HEK293 (cell line): ENCODE data around the gene PWP1.

Experiments used
- CTCF ChIA-PET: fragments of 350-600 bp; formaldehyde crosslinking; extraction: SDS; loops from one replicate; lab custom pipeline; 2021; ENCODE audit warnings: antibody characterized with exemption; lab: Yijun Ruan, JAX
- POLR2A ChIA-PET: fragments of 300-600 bp; formaldehyde crosslinking; extraction: SDS; loops from one replicate; lab custom pipeline; 2020; ENCODE audit warnings: antibody characterized with exemption, inconsistent platforms; lab: Yijun Ruan, JAX
- H3K27ac ChIP-seq: fragments of 200-500 bp; sonication (Bioruptor generic); 2 replicates; pipeline ENCODE4 v1.5.1; 2014; ENCODE audit warnings: low read depth, low read length, control low read depth, inconsistent platforms; ENCODE audit errors: extremely low read depth
- H3K36me3 ChIP-seq, 2 experiments: fragments of 200-500 bp in 1 of 2; sonication (Bioruptor generic) in 1 of 2; 1 replicate in 1 of 2; 2 replicates in 1 of 2; pipeline ENCODE4 v1.5.1; 2014 to 2017; ENCODE audit warnings: inconsistent platforms in 2 of 2, low read length in 2 of 2; ENCODE audit not compliant: control insufficient read depth in 2 of 2, insufficient read depth in 1 of 2
- H3K4me1 ChIP-seq: fragments of 200-500 bp; sonication (Bioruptor generic); 2 replicates; pipeline ENCODE4 v1.5.1; 2014; ENCODE audit warnings: mild to moderate bottlenecking, low read length, inconsistent platforms; ENCODE audit not compliant: control insufficient read depth, insufficient read depth
- H3K4me3 ChIP-seq: 2 replicates; pipeline ENCODE4 v1.5.1; 2011; ENCODE audit warnings: low read depth, mild to moderate bottlenecking, control low read depth, low read length, moderate library complexity
- H3K9me3 ChIP-seq: fragments of 200-500 bp; sonication (Bioruptor generic); 2 replicates; pipeline ENCODE4 v1.5.1; 2014; ENCODE audit warnings: low read depth, low read length, inconsistent platforms; ENCODE audit not compliant: control insufficient read depth, insufficient read depth
- ATF2 ChIP-seq: fragments of 450-650 bp; formaldehyde crosslinking; IDR thresholded peaks from 2 replicates; pipeline ENCODE4 v1.5.1; 2016; ENCODE audit warnings: missing biosample characterization, missing genetic modification characterization, low read depth
- GLIS1 ChIP-seq: fragments of 450-650 bp; formaldehyde crosslinking; IDR thresholded peaks from 2 replicates; pipeline ENCODE4 v1.5.1; 2016; ENCODE audit warnings: missing biosample characterization, missing genetic modification characterization
- HOXA7 ChIP-seq: sonication (generic); formaldehyde crosslinking; IDR thresholded peaks from 2 replicates; pipeline ENCODE4 v1.8.1; 2022; ENCODE audit warnings: missing genetic modification reagents, borderline replicate concordance
- MZF1 ChIP-seq: fragments of 450-650 bp; formaldehyde crosslinking; IDR thresholded peaks from 2 replicates; pipeline ENCODE4 v1.5.1; 2017; ENCODE audit warnings: missing biosample characterization, missing genetic modification characterization, borderline replicate concordance
- SCRT1 ChIP-seq: fragments of 450-650 bp; formaldehyde crosslinking; IDR thresholded peaks from 2 replicates; pipeline ENCODE4 v1.5.1; 2016; ENCODE audit warnings: missing biosample characterization, missing genetic modification characterization, borderline replicate concordance
- SCRT2 ChIP-seq: fragments of 450-650 bp; formaldehyde crosslinking; IDR thresholded peaks from 2 replicates; pipeline ENCODE4 v1.5.1; 2016; ENCODE audit warnings: missing biosample characterization, missing genetic modification characterization
- YY2 ChIP-seq: fragments of 450-650 bp; formaldehyde crosslinking; IDR thresholded peaks from 2 replicates; pipeline ENCODE4 v1.5.1; 2016; ENCODE audit warnings: missing biosample characterization, missing genetic modification characterization
- ZFP3 ChIP-seq: fragments of 450-650 bp; formaldehyde crosslinking; IDR thresholded peaks from 2 replicates; pipeline ENCODE4 v1.5.1; 2016; ENCODE audit warnings: low read depth, missing biosample characterization, missing genetic modification characterization
- ZNF121 ChIP-seq: fragments of 450-650 bp; formaldehyde crosslinking; IDR thresholded peaks from 2 replicates; pipeline ENCODE4 v1.5.1; 2016; ENCODE audit warnings: missing biosample characterization, missing genetic modification characterization
- ZNF16 ChIP-seq: fragments of 450-650 bp; formaldehyde crosslinking; IDR thresholded peaks from 2 replicates; pipeline ENCODE4 v1.5.1; 2016; ENCODE audit warnings: low read depth, missing biosample characterization, missing genetic modification characterization
- ZNF169 ChIP-seq: fragments of 450-650 bp; formaldehyde crosslinking; IDR thresholded peaks from 2 replicates; pipeline ENCODE4 v1.5.1; 2016; ENCODE audit warnings: missing biosample characterization, missing genetic modification characterization
- ZNF394 ChIP-seq: fragments of 450-650 bp; formaldehyde crosslinking; IDR thresholded peaks from 2 replicates; pipeline ENCODE4 v1.5.1; 2016; ENCODE audit warnings: missing biosample characterization, missing genetic modification characterization, mild to moderate bottlenecking, moderate library complexity, borderline replicate concordance
- ZNF426 ChIP-seq: fragments of 450-650 bp; formaldehyde crosslinking; IDR thresholded peaks from 2 replicates; pipeline ENCODE4 v1.5.1; 2017; ENCODE audit warnings: missing biosample characterization, missing genetic modification characterization, mild to moderate bottlenecking, inconsistent platforms, moderate library complexity
- ZNF433 ChIP-seq: fragments of 450-650 bp; formaldehyde crosslinking; IDR thresholded peaks from 2 replicates; pipeline ENCODE4 v1.5.1; 2016; ENCODE audit warnings: missing biosample characterization, missing genetic modification characterization, low read depth
- ZNF560 ChIP-seq: fragments of 450-650 bp; formaldehyde crosslinking; IDR thresholded peaks from 2 replicates; pipeline ENCODE4 v1.5.1; 2017; ENCODE audit warnings: missing biosample characterization, missing genetic modification characterization, borderline replicate concordance
- ZNF585B ChIP-seq: fragments of 450-650 bp; formaldehyde crosslinking; IDR thresholded peaks from 2 replicates; pipeline ENCODE4 v1.5.1; 2016; ENCODE audit warnings: missing biosample characterization, missing genetic modification characterization
- ZNF624 ChIP-seq: fragments of 450-650 bp; formaldehyde crosslinking; IDR thresholded peaks from 2 replicates; pipeline ENCODE4 v1.5.1; 2017; ENCODE audit warnings: missing biosample characterization, missing genetic modification characterization
- ZNF626 ChIP-seq: fragments of 450-650 bp; sonication (Bioruptor Pico); formaldehyde crosslinking; IDR thresholded peaks from 2 replicates; pipeline ENCODE4 v1.5.1; 2018; ENCODE audit warnings: missing biosample characterization, missing genetic modification characterization, inconsistent platforms
- ZNF768 ChIP-seq: fragments of 450-650 bp; formaldehyde crosslinking; IDR thresholded peaks from 2 replicates; pipeline ENCODE4 v1.5.1; 2018; ENCODE audit warnings: missing biosample characterization, mild to moderate bottlenecking, missing genetic modification characterization
- ZNF843 ChIP-seq: fragments of 450-650 bp; formaldehyde crosslinking; IDR thresholded peaks from 2 replicates; pipeline ENCODE4 v1.5.1; 2016; ENCODE audit warnings: missing biosample characterization, missing genetic modification characterization
- TF ChIP-seq, protein P1 (sequence below): sonication (generic); formaldehyde crosslinking; IDR thresholded peaks from 2 replicates; pipeline ENCODE4 v1.8.1; 2022; ENCODE audit warnings: mild to moderate bottlenecking, moderate library complexity, missing genetic modification reagents

The PWP1 gene

DNA sequence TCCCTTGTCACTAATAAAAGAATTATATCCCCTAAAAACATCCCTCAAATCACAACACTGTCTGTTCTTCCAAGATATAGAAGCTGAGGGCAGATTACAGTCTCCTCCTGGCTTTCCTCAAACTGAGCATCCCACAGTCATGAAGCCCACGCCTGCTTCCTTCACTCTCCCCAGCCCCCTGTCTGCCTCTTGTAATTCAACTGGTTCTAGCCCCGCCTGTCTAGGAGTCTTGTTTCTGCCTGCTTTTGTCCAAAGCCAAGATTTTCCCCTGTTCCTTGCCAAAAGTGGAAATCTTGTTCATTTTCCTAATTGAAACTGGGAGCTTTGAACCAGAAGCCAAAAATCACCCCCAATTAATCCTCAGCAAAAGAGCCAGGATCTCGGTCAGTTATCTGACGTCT, 35.9 kb upstream of the PWP1 start (continued):
- TF ChIP-seq HOXA7 (CRISPR knock-in tag) (no peak), ZNF169 (no peak), ZNF560 (tag by site-specific recombination) (no peak)

GRCh38 chr12:107650977-107651376, 34.6 kb upstream of the PWP1 start:
- Histone ChIP-seq H3K4me1 (peaks cover 6% of the 10 kb centered on the region; the same call in 1 of the 2 replicates), H3K36me3 (no peaks in the 10 kb centered on the region), H3K9me3 (no peaks in the 10 kb centered on the region), H3K4me3 (no peak overlapping the region), H3K27ac (no peak overlapping the region)
- POLR2A ChIA-PET = no interaction called here
- TF ChIP-seq ZNF624 (tag by site-specific recombination) (no peak), ATF2 (0 out of 2 replicates have a peak, but pooled peaks have one; percentile 10), ZNF121 (0 out of 2 replicates have a peak, but pooled peaks have one; percentile 22)
- CTCF ChIA-PET = no interaction called here

DNA sequence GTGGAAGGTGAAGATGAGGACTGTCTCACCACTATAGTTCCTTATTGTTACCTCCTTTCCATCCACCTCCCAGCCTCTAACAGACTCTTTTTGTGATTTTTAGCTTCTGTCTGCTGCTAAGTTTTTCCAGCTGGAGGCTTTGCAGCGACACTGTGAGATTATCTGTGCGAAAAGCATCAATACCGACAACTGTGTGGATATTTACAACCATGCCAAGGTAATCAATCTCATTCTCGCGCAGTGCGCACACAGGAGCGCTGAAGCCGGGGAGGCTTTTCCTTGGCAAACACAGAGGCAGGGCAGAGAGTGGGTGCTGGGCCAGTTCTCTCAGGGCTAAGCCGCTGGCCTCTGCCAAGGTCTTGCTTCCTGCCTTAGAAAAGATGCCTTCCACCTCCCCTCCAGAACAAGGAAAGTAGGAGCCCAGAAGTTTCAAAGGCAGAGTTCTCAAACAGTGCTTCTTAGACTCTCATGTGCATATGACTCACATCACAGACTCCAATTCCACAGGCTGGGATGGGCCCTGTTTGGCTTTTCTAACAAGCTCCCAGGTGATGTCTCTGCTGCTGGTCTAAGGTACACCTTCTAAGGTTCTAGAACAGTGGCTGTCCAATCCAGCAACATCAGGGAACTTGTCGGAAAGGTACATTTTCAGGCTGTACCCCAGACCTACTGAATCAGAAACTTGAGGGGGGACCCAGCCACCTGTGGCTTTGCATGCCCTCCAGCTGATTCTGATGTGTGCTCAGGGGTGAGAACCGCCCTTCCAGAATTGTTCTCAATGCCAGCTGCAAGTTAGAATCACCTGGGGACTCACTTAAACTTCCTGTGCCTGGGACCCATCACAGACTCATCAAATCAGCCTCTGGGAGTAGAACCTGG, 33.8 kb upstream of the PWP1 start:
- ChIA-PET POLR2A (no interaction called here), CTCF (no interaction called here)
- no peaks in the 10 kb centered on the region for H3K4me1 ChIP-seq

DNA sequence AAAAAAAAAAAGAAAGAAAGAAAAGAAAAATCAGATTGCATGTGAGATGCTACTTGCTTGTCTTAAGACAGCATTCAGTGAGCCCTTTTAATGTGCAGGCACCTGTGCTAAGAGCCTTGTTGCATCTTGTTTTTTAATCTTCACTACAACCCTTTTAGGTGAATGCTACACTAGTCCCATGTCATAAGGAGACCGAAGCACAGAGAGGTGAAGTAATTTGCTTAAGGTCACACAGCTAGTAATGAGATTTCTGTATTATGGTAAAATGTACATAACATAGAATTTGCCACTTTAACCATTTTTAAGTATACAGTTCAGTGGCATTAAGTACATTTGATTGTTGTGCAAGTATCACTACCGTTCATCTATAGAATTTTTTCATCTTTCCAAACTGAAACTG, 32.1 kb upstream of the PWP1 start:
- H3K9me3 ChIP-seq = no peaks in the 10 kb centered on the region
- no peak overlapping the region for H3K27ac ChIP-seq
- ChIA-PET POLR2A (no interaction called here), CTCF (interaction anchor here (0.7 kb wide), 1 partner anchor 1217 kb away, joined by 3 read pairs; no protein-coding TSS in a partner anchor)
- TF ChIP-seq ZNF768 (tag by site-specific recombination) (peak; percentile 69; the same call in 1 of the 2 replicates), ZNF843 (tag by site-specific recombination) (no peak)
- TF ChIP-seq, all 188 proteins: peak for 1
- Histone ChIP-seq H3K4me3 (no peak overlapping the region), H3K36me3 (no peaks in the 10 kb centered on the region), H3K4me1 (no peaks in the 10 kb centered on the region)

More for the DNA sequence above, 33.8 kb upstream of the PWP1 start:
- Histone ChIP-seq H3K4me3 (no peak overlapping the region), H3K27ac (no peak overlapping the region), H3K9me3 (no peaks in the 10 kb centered on the region), H3K36me3 (no peaks in the 10 kb centered on the region)
- TF ChIP-seq SCRT1 (peak; percentile 53; the same call in 1 of the 2 replicates), SCRT2 (peak; percentile 93), MZF1 (tag by site-specific recombination) (no peak), GLIS1 (tag by site-specific recombination) (peak; percentile 6; the same call in 1 of the 2 replicates), ZNF394 (tag by site-specific recombination) (no peak), ZNF426 (tag by site-specific recombination) (no peak), ZFP3 (tag by site-specific recombination) (no peak), ZNF626 (tag by site-specific recombination) (no peak), ZNF433 (no peak), ZNF16 (tag by site-specific recombination) (no peak), YY2 (tag by site-specific recombination) (no peak), ZNF585B (tag by site-specific recombination) (no peak)
- TF ChIP-seq, protein P1, sequence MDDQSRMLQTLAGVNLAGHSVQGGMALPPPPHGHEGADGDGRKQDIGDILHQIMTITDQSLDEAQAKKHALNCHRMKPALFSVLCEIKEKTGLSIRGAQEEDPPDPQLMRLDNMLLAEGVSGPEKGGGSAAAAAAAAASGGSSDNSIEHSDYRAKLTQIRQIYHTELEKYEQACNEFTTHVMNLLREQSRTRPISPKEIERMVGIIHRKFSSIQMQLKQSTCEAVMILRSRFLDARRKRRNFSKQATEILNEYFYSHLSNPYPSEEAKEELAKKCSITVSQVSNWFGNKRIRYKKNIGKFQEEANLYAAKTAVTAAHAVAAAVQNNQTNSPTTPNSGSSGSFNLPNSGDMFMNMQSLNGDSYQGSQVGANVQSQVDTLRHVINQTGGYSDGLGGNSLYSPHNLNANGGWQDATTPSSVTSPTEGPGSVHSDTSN (CRISPR knock-in tag) = no peak
